UCSD-AML1 (cell line): ENCODE results near the gene ADPRHL1.

ENCODE experiments used
- DNase-seq: peaks from one replicate; lab custom pipeline; 2025; ENCODE audit not compliant: unreplicated experiment; lab: John Stamatoyannopoulos, UW

Gene ADPRHL1

GRCh38 chr13:113417836-113418721 lies 35.2 kb downstream of the ADPRHL1 start:
- DNase-seq, result no peak

- DNase-seq, result no peak
Observed at GRCh38 chr13:113417008-113417751, 36.1 kb downstream of the ADPRHL1 start.

- DNase-seq, result no peak
Observed at GRCh38 chr13:113415825-113416224, 37.5 kb downstream of the ADPRHL1 start.

- no peak for DNase-seq
Observed at GRCh38 chr13:113415032-113415431, 38.3 kb downstream of the ADPRHL1 start.

- no peak for DNase-seq
Observed at GRCh38 chr13:113414335-113414734, 39.0 kb downstream of the ADPRHL1 start.

- DNase-seq, result no peak
Observed at GRCh38 chr13:113413898-113414282, 39.4 kb downstream of the ADPRHL1 start.

- no peak for DNase-seq
Observed at GRCh38 chr13:113413178-113413897, 40.0 kb downstream of the ADPRHL1 start.

- no peak for DNase-seq
Observed at GRCh38 chr13:113412440-113412839, 40.8 kb downstream of the ADPRHL1 start.

GRCh38 chr13:113411216-113412023 lies 41.9 kb downstream of the ADPRHL1 start:
- no peak for DNase-seq

- no peak for DNase-seq
Observed at GRCh38 chr13:113410472-113411201, 42.7 kb downstream of the ADPRHL1 start.

GRCh38 chr13:113408562-113408961 lies 44.7 kb downstream of the ADPRHL1 start:
- DNase-seq, result no peak

- no peak for DNase-seq
Observed at GRCh38 chr13:113407531-113408393, 45.5 kb downstream of the ADPRHL1 start.

- no peak for DNase-seq
Observed at GRCh38 chr13:113407103-113407530, 46.2 kb downstream of the ADPRHL1 start.

- no peak for DNase-seq
Observed at GRCh38 chr13:113406321-113407102, 46.8 kb downstream of the ADPRHL1 start.

- peak; percentile 63 for DNase-seq
Observed at GRCh38 chr13:113405481-113406300, 47.6 kb downstream of the ADPRHL1 start.

GRCh38 chr13:113404723-113405471 lies 48.4 kb downstream of the ADPRHL1 start:
- no peak for DNase-seq

- DNase-seq, result no peak
Observed at GRCh38 chr13:113404366-113404722, 48.9 kb downstream of the ADPRHL1 start.
